GM18870 (cell line): ENCODE results near the gene TNRC6A.
"Not testable (repeated sequence)": the region's sequence is repeated elsewhere in the genome, so short reads cannot be mapped to it uniquely, and the experiment has no call there.

ENCODE experiments used
- ATAC-seq: cut with Tn5 transposase; IDR thresholded peaks from one replicate; pipeline ENCODE4 v1.9.1; 2021; ENCODE audit warnings: moderate library complexity; ENCODE audit not compliant: unreplicated experiment

The TNRC6A gene

GRCh38 chr16:24723663-24724062 lies 5.8 kb upstream of the TNRC6A start:
- ATAC-seq: no peak

GRCh38 chr16:24728011-24728410 lies 1.4 kb upstream of the TNRC6A start:
- ATAC-seq: no peak

DNA sequence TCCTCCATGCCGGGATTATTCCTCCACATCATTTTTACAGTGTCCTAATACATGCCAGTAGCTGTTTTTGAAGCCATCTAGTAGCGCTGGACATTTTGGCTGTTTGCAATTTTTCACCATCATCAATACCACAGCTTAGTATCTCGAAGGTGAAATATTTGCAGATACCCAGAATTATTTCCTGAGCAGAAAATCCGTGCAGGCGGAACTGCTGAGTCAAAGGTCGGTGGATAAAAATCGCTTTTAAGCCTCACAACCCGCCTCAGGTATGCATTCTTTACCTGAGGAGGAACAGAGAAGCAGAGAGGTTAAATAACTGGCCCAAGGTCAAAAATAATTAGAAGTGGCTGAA lies 584 bp upstream of the TNRC6A start:
- ATAC-seq: no peak

GRCh38 chr16:24729951-24730815 lies 732 bp downstream of the TNRC6A start:
- ATAC-seq: no peak

DNA sequence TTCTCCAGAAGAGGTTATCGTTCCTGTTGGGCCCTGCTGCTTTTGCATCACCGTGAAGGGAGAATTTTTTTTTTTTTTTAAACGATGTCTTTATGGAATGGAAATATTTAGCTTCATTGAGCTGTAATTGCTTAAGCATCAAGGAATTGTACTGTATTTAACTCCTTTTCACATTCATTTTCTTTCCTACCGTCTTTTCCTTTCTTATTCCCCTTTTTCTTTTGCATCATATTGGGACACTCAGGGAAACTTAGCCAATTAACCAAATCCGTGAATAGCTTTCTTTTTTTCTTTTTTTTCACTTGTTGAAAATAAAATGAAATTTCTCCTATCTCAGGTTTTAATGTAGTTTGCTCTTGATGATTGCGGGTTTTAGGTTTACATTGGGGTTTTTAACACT lies 1.5 kb downstream of the TNRC6A start:
- ATAC-seq: no peak

- no peak for ATAC-seq
Observed at GRCh38 chr16:24731722-24732419, 2.4 kb downstream of the TNRC6A start.

GRCh38 chr16:24734382-24734781 lies 4.9 kb downstream of the TNRC6A start:
- ATAC-seq: no peak

DNA sequence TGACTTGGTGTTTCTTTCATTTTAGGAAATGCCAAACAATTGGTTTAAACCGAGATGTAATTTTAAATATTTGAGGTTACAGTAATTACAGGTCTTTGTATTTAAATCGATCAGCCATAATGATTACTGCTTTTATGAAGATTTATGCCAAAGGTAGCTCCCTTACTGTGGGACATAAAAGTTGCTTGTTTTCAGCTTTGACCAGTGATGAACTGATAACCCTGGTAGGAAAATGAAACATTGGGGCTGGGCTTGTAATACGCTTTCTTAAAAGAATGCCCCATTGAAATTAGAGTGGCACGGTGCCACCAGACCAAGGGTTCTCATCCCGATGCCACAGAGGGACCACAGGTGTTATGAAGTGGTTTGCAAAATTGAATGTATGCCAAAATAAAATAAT lies 7.3 kb downstream of the TNRC6A start:
- no peak for ATAC-seq

GRCh38 chr16:24737391-24737871 lies 8.0 kb downstream of the TNRC6A start:
- ATAC-seq: no peak

GRCh38 chr16:24737916-24738594 lies 8.6 kb downstream of the TNRC6A start:
- no peak for ATAC-seq

GRCh38 chr16:24738895-24739294 lies 9.4 kb downstream of the TNRC6A start:
- no peak for ATAC-seq

DNA sequence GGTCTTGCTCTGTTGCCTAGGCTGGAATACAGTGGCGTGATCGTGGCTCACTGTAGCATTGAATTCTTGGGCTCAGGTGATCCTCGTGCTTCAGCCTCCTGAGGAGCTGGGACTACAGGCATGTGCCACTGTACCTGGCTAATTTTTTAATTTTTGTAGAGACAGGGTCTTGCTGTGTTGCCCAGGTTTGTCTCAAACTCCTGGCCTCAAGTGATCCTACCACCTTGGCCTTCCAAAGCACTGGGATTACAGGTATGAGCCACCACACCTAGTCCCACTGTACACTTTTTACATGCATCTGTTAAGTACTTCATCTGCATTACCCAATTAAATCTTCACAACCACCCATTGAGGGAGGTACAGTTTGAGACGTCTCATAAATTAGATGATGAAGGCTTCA lies 12.4 kb downstream of the TNRC6A start:
- ATAC-seq: no peak

- ATAC-seq: not testable (repeated sequence)
Observed at GRCh38 chr16:24742610-24743009, 13.2 kb downstream of the TNRC6A start.

DNA sequence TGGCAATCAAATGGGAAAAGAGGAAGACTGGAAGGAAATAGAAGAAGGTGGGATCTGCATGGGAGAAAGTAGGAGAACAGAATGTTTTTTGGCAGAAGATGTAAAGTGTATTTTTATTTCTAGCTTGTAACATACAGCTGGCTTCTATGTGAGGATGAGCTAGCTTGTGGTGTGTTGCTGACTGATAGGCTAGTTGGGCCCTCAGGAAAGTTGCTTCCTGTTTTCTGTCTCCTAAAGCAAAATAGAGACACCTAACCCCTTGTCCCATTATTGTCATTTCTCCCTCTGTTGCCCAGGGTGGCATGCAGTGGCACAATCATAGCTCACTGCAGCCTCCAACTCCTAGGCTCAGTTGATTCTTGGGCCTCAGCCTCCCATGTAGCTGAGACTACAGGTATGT lies 15.9 kb downstream of the TNRC6A start:
- no peak for ATAC-seq

DNA sequence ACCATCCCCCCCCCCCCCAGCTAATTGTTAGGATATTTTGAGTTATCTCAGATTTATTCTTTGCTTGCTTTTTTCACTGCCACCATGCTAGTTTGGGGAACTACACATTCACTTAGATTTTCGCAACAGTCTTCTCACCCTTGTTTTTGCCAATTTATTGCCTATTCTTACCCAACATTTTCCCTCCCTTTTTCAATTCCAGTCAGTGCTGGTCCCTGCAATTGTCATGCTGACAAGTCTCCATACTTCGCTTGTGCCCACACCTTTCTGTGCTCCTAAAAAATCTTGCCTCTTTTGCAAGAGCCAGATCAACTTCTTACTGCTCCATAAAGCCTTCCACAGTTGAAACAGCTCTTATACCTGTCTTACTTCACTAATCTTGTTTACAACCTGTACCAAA lies 16.3 kb downstream of the TNRC6A start:
- no peak for ATAC-seq

DNA sequence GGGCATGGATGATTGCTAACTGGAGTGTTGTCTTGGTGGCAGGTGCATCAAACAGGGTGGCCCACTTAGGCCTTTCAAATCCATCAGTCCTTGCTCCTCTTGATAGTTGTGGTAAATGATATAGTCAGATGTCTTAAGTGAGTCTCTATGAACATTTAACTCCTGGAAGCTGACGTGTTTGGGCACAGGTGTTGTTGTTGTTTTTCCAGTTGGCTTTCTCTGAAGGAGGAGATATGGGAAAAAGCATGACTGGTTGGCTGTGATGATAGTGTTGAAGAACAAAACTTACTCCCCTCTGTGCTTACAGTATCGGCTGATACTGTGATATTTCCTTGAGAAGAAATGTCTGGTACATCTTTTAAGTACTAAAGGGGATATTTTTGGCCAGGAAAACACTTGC lies 18.0 kb downstream of the TNRC6A start:
- no peak for ATAC-seq

- ATAC-seq: no peak
Observed at GRCh38 chr16:24748242-24748641, 18.8 kb downstream of the TNRC6A start.

DNA sequence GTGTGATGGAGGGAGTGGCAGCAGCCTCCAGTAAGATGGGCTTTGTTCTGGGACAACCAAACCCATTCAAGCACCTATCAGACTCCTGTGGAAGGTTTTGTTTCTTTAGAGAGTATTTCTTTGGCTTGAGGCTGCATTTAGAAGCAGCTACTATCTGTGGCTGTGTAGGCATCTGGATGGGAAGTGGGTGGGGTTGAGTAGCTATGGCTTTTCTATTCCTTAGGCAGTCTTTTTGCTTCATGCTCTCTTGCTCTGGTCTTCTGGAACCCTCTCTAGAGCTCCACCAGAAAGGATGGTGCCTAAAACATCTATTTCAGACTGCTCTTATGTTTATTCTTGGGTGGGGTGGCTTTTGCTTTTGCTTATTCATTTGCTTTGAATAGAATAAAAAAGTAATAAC lies 19.9 kb downstream of the TNRC6A start:
- no peak for ATAC-seq

- ATAC-seq: not testable (repeated sequence)
Observed at GRCh38 chr16:24749872-24750271, 20.4 kb downstream of the TNRC6A start.

- no peak for ATAC-seq
Observed at GRCh38 chr16:24753000-24753399, 23.5 kb downstream of the TNRC6A start.

DNA sequence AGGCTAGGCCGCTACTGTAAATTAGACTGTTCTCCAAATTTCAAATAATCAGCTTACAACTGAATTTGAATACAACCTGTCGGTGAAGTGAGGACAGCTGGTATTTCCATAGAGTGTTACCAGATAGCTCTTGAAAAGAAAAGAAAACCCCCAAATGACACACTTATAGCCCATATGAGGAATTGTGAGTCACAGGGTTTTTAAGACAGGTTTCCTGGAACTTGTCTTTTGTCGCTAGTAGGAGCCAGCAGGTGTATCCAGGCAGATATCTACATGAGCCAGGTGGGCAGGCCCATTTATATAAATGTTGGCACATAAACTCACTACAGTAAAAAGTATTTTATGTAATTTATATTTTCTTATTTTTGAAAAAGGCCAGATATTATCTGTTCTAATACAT lies 24.0 kb downstream of the TNRC6A start:
- no peak for ATAC-seq

GRCh38 chr16:24754543-24754942 lies 25.1 kb downstream of the TNRC6A start:
- no peak for ATAC-seq
